ENCODE measurements around the gene HIF3A. TPM values are rescaled to one million over a fixed set of nuclear protein-coding genes. Genes with fewer than 3 reads are reported as not detected.
A peak's percentile ranks its signal among the peaks of the same experiment; 100 is the strongest.

The HIF3A gene
- total RNA-seq, 2 experiments from 2014 or later = not detected

GRCh38 chr19:46356149-46357055 is 59.6 kb downstream of the HIF3A start:
- CTCF ChIA-PET = interaction anchor here (1.0 kb wide), 1 partner anchor 9 kb away, joined by 3 read pairs; the partner anchor contains the start of gene PPP5C
- Mint-ChIP-seq H3K27ac (peak overlapping the region; percentile 73), H3K36me3 (ENCODE audit: low read depth) (peaks cover 43% of the 10 kb centered on the region), H3K4me3 (no peak overlapping the region), H3K4me1 (ENCODE audit: low read depth) (peaks cover 46% of the 10 kb centered on the region), H3K9me3 (no peaks in the 10 kb centered on the region), H3K27me3 (no peaks in the 10 kb centered on the region)
- intact Hi-C loops (cut with micrococcal nuclease) = no loop called here
- ATAC-seq = no peak
- no peak for DNase-seq
- TF ChIP-seq CTCF (IDR thresholded peaks at IDR 0.05) = no peak
- POLR2A ChIA-PET = interaction anchor here (1.4 kb wide), 1 partner anchor 14 kb away, joined by 4 read pairs; no protein-coding TSS in a partner anchor

GRCh38 chr19:46357846-46358583 is 61.2 kb downstream of the HIF3A start:
- ATAC-seq = no peak
- POLR2A ChIA-PET = no interaction called here
- no peak for TF ChIP-seq CTCF (IDR thresholded peaks at IDR 0.05)
- intact Hi-C loops (cut with micrococcal nuclease) = no loop called here
- Mint-ChIP-seq H3K36me3 (ENCODE audit: low read depth) (peaks cover 43% of the 10 kb centered on the region), H3K4me1 (ENCODE audit: low read depth) (peaks cover 45% of the 10 kb centered on the region), H3K27ac (no peak overlapping the region), H3K4me3 (no peak overlapping the region), H3K27me3 (no peaks in the 10 kb centered on the region), H3K9me3 (no peaks in the 10 kb centered on the region)
- CTCF ChIA-PET = no interaction called here
- no peak for DNase-seq

- peaks cover 37% of the 10 kb centered on the region for H3K4me1 Mint-ChIP-seq (ENCODE audit: low read depth)
- ChIA-PET POLR2A (interaction anchor here (0.6 kb wide), 1 partner anchor 33 kb away, joined by 4 read pairs; no protein-coding TSS in a partner anchor), CTCF (interaction anchor here (1.0 kb wide), 2 partner anchors 16 to 218 kb away, joined by 3 to 4 read pairs; partner anchors contain the start of gene PPP5C)
- H3K9me3 Mint-ChIP-seq = no peaks in the 10 kb centered on the region
- no peak overlapping the region for H3K27ac Mint-ChIP-seq
- no peaks in the 10 kb centered on the region for H3K27me3 Mint-ChIP-seq
- peaks cover 36% of the 10 kb centered on the region for H3K36me3 Mint-ChIP-seq (ENCODE audit: low read depth)
- intact Hi-C loops (cut with micrococcal nuclease) = no loop called here
- peak overlapping the region; percentile 40 for H3K4me3 Mint-ChIP-seq
- no peak for DNase-seq
- TF ChIP-seq CTCF (IDR thresholded peaks at IDR 0.05) = no peak
- ATAC-seq = no peak
These were observed 65.1 kb downstream of the HIF3A start for GRCh38 chr19:46361915-46362314.

DNA sequence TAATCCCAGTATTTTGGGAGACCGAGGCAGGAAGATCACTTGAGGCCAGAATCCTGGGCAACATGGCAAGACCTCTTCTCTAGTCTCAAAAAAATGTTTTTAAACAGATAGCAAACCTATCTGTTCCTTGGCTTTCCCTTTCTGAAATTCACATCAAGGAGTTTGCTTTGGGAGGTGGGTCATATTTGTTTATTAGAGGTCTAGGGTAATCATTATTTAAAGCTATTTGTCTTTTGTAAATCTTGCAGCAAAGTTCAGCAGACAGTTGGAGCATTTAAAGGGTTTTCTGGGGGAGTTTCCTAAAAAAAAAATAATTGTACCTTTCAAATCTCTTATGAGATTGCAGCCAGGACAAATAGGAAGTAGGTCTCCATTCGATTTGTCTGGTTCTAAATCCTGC is 67.5 kb downstream of the HIF3A start:
- Mint-ChIP-seq H3K9me3 (no peaks in the 10 kb centered on the region), H3K27me3 (no peaks in the 10 kb centered on the region), H3K36me3 (ENCODE audit: low read depth) (peaks cover 29% of the 10 kb centered on the region), H3K4me1 (ENCODE audit: low read depth) (peaks cover 35% of the 10 kb centered on the region), H3K27ac (no peak overlapping the region), H3K4me3 (no peak overlapping the region)
- TF ChIP-seq CTCF (IDR thresholded peaks at IDR 0.05) = no peak
- ChIA-PET CTCF (interaction anchor here (0.7 to 1.5 kb wide), 4 partner anchors 16 to 152 kb away, joined by 3 to 8 read pairs (median 6); no protein-coding TSS in a partner anchor), POLR2A (interaction anchor here (1.0 kb wide), 1 partner anchor 8 kb away, joined by 3 read pairs; no protein-coding TSS in a partner anchor)
- intact Hi-C loops (cut with micrococcal nuclease) = no loop called here
- DNase-seq (no peak), ATAC-seq (no peak)
